GM15510 (cell line): Measurements from ENCODE around the gene TRIM7.

ENCODE experiments used
- POLR2A ChIP-seq: IDR thresholded peaks from 3 replicates; pipeline ENCODE4 v1.6.1; 2011; ENCODE audit warnings: borderline replicate concordance; ENCODE audit not compliant: insufficient read length; ENCODE audit errors: extremely low read depth

TRIM7 gene

DNA sequence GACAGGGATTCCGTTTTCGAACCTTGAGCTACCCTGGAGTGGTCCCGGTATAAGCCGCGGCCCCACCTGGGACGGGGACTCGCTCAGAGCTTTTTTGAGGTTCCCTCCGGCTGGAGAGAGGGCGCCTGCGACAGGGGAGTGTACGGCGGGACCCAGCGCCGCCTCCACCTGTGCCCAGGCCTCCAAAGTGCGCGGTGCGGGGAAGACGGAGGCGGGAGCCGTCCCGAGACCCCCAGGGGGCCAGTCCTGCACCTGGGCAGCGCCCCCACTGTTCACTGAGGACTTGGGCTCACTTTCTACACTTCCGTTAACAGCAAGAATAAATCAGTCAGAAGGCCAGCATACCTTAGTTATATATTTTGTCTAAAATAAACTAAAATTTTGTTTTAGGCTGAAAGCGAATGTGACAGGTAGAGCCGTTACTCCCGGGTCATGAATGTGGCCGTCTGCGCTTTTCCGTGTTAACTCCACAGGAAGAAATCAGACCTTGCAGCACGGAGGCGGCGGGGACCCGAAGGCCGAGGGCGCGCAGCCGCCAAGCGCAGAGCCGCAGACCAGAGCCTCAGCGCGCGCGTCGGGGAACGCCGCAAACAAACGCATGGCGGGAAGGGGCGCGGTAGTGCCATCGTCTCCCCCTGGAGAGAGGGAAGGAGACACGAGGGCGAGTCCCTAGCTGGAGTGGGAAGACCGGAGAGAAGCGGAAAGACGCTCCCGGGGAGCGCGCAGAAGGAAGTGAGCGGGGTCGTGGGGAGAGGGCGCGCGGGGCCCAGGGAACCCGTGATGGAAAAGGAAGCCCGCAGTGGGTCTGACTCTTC, 14.1 kb downstream of the TRIM7 start:
- TF ChIP-seq POLR2A: no peak

DNA sequence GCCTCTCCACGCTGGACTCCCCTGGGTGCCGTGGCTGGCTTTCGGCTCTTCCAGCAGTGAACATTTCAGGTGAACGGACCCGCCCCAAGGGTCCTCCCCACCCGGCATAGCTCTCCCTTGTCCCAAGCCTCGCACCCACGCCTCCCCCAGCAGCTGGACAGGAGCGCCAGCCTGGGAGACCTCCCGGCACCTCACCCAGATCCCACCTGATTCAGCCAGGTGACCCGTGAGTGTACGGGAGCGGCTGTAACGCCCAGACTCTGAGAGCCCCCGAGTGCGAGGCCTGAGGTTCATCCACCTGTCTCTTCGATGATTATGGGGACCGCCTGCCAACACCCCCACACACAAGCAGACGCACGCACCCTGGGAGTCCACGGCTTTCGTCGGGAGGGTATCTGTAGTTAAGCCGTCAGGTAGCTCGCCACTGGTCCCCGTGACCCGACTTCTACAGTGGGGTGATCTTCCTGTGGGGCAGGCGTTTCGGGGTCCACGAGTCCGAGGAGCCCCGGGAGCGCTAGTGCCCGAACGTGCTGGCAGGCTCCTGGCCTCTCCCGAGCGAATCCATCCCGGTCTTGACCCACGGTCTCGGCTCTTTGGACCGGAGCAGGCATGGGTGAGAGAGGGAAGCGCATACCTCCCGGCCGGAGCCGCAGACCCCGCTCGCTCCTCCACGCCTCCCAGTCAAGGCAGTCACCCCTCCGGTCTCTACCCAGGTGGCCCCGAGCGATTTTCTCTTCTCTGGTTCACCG, 14.9 kb downstream of the TRIM7 start:
- peak; percentile 20 for TF ChIP-seq POLR2A

DNA sequence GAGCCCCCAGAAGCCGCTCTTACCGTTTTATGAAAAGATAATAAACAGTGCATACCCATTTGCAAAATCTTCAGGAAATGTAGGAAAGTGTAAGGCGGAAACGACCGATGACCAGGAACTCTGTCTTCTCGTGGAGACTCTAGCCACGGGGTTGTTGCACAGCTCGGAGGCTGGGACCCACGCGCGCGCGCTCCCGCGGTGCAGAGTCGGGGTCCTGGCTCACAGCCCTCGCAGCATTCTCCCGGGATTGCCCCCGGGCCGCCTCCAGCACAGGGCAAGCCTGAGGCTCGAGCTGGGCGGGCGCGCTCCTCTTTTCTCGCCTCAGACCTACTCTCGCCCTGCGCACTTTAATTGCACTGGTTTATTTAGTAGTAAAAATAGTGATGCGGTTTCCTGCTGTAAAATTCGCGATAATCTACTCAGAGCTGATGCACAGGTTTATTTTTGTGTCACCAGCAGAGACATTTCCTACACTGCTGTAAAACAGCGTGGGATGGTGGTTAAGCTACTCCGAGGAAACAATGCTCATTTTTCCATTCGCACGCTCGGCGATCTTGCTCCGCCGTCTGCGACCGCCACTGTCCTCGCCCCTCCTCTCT, 15.5 kb downstream of the TRIM7 start:
- peak; percentile 27 for TF ChIP-seq POLR2A

DNA sequence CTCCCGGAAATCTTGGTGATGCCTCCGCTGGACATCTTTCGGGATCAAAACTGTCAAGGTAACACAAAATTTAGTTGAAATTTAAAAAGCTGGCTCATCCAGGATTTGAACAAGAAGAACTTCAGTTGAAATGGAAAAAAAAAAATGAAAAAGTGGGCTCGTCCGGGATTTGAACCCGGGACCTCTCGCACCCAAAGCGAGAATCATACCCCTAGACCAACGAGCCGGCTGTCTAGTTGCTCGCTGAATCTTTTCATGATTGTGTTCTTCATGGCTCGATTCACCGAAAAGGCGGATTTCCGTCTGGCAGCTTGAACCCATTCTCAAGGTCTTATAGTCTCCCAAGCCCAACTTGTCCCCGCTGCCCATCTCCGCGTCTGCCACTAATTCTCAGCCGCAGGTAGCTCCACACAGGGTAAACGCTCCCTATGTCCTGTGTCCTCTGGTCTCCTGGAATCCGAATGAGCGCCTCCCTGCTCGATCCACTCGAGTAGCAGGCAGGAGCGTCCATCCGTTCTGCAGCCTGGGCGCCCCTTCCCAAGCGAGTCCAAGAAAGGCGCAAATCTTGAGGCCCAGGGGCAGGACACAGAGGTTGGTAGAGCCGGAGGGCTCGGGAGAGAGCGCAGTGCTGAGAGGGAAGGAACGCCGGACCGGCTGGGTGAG, 16.2 kb downstream of the TRIM7 start:
- no peak for TF ChIP-seq POLR2A

DNA sequence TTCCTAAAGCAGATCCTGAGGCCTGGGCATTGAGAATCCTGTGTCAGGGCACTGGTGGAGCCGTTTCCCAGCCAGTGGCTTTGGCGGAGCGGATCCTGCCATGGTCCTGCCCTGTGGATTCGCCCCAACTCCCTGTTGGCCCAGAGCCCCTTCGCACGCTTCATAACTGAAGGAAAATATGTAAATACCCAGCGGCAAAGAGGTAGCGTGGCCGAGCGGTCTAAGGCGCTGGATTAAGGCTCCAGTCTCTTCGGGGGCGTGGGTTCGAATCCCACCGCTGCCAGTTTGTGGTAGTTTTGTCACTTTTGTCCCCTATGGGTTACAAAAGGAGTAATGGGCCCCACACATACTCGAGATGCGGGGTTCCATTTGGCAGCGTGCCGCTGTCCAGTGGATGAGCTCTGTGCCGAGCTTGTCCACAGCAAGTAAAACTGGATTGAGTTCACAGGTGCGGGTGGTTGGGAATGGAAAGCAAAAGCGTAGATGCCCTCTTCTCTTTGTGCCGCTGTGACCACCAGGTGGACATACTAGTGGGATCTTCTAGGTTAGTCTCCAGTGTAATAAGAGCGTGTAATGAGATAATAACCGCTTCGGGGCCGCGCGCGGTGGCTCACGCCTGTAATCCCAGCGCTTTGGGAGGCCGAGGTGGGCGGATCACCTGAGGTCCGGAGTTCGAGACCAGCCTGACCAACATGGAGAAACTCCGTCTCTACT, 17.3 kb downstream of the TRIM7 start:
- TF ChIP-seq POLR2A: peak; percentile 12

DNA sequence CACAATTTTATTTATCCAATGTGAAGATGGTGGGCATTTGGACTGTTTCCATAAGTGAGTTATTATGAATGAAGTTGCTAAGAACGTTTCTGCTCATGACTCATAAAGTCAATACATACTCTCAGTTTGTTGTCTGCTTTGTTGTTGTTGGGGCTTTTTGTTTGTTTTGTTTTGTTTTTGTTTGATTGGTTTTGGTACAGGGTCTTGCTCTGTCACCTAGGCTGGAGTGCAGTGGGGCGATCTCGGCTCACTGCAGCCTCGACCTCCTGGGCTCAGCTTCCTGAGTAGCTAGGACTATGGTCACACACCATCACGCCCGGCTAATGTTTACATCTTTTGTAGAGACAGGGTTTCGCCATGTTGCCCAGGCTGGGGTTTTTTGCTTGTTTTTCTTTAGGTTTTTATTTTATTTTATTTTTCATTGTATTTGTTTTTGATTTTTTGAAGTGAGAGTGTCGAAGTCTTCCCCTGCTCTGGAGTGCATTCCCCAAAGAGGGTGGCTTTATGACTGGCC, 18.0 kb downstream of the TRIM7 start:
- TF ChIP-seq POLR2A: no peak

DNA sequence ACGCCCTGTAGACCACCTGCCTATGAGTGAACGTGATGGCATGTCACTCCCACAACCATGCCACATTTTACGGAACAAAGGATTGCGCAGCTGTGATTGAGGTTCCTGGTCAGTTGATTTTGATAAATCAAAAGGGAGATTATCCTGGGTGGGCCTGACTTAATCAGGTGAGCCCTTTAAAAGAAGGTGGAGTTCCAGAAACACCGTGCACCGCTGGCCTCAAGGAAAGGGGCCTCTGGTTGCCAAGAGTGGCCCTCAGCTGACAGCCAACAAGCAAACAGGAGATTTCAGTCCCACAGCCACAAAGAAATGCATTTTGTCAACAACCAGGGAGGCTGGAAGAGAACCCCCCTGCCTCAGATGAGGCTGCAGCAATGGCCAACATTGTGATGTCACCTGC, 19.0 kb downstream of the TRIM7 start:
- no peak for TF ChIP-seq POLR2A

DNA sequence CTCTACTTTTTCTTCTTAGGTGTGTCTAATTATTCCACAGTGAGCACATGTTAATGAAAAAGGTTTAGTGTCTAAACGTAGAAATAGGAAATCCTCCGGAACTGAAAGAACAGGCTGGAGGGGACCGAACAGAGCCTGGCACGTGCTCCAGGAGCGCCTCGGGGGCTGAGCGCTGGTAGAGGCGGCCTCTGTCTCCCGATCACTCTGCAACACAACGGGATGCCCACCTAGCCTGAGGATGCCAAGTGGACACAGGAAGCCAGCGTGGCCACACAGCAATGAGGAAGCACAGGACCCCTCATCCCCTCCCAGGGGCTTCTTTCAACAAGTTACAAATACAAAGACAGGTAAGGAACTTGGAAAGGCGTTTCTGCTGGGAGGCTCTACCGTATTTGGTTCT, 19.4 kb downstream of the TRIM7 start:
- no peak for TF ChIP-seq POLR2A

DNA sequence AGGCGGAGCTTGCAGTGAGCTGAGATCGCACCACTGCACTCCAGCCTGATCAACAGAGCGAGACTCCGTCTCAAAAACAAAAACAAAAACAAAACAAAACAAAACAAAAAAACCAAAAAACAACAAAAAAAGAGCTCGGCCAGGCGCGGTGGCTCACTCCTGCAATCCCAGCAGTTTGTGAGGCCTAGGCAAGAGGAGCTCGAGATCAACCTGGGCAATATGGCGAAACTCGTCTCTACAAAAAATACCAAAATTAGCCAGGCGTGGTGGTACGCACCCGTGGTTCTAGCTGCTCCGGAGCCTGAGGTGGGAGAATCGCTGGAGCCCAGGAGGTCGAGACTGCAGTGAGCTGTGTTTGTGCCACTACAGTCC, 20.2 kb downstream of the TRIM7 start:
- no peak for TF ChIP-seq POLR2A

DNA sequence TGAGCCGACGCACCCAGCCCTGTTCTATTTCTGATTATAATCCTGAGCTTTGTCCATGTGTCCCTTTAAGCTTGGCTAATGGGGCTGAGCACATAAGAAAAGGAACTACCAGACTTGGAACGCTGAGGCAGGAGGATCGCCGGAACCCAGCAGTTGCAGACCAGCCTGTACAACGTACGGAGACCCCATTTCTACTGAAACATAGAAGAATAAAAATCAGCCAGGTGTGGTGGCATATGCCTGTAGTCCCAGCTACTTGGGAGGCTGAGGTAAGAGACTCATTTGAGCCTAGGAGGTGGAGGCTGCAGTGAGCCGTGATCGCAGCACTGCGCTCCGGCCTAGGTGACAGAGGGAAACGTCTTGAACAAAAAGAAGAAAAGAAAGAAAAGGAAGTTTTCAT, 22.3 kb downstream of the TRIM7 start:
- no peak for TF ChIP-seq POLR2A

DNA sequence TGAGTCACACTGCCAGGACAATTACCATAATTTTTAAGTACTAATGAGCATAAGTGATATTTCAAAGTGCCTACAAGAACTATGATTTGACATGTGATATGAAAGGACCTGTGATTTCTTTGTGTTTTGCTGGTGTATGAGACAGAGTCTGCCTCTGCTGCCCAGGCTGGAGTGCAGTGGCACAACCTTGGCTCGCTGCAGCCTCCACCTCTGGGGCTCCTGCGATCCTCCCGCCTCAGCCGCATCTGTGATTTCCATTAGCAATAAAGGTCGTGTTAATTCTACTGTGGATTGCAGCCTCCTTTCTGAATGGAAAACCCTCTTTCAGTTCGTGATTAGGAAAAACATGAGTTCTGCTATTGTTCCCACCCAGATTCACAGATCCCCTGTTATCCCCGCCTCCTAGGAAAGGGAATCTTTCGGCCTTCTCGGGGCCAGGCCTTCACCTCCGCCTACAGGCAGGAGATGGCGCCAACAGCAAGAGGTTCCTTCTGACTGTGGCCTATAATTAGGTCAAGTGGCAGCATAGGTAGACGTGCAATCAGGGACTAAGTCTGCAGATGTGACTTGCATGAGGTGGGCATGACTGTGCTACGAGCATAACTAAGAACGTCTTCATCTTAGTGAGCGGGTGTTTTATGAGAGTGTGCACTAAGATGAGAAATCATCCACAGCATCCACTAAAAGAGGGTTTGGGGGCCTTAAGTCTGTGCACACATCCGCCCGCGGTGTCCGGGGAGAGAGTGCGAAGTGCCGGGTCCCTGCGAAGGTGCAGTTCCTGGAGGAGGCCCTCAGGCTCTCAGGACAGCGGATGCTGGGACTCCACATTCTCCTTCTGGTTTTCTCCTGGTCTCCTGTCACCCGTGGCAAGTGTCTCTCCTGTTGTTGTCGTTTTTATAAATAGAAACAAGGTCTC, 23.1 kb downstream of the TRIM7 start:
- no peak for TF ChIP-seq POLR2A

DNA sequence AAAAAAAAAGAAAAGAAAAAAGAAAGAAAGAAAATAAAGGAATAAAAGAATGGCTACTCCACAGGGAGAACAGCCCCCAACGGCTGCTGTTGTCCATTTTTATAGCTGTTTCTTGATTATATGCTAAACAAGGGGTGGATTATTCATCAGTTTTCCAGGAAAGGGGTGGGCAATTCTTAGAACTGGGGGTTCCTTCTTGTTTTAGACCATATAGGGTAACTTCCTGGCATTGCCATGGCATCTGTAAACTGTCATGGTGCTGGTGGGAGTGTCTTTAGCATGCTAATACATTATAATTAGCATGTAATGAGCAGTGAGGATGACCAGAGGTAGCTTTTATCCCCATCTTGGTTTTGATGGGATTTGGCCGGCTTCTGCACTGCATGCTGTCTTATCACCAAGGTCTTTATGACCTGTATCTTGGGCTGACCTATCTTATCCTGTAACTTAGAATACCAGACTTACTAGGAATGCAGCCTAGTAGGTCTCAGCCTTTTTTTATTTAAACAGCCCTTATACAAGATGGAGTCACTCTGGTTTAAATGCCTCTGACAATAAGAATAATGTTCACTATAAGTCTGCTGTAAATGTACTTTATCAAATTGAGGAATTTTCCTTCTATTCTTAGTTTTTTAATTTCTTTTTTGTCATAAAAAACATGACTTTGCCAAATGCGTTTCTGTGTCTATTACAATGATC, 28.6 kb downstream of the TRIM7 start:
- TF ChIP-seq POLR2A: no peak
